GM10266 (cell line): ENCODE results near the gene LYPD4.

Experiments used
- DNase-seq: peaks from one replicate; pipeline ENCODE4 v3.0.0; 2012; ENCODE audit errors: extremely low spot score
- CTCF ChIP-seq: IDR thresholded peaks from 2 replicates; pipeline ENCODE4 v1.5.1; 2012; ENCODE audit warnings: mild to moderate bottlenecking, low read depth; ENCODE audit not compliant: control insufficient read depth, insufficient read depth; ENCODE audit errors: missing control alignments

Gene LYPD4

GRCh38 chr19:41864374-41864773 is 19.9 kb upstream of the LYPD4 start:
- DNase-seq, result no peak
- no peak for TF ChIP-seq CTCF

- TF ChIP-seq CTCF, result no peak
- DNase-seq, result no peak
Measured at GRCh38 chr19:41863209-41863931, 18.9 kb upstream of the LYPD4 start.

GRCh38 chr19:41862445-41862986 is 18.0 kb upstream of the LYPD4 start:
- no peak for DNase-seq
- TF ChIP-seq CTCF, result no peak

- no peak for TF ChIP-seq CTCF
- DNase-seq, result no peak
Measured at GRCh38 chr19:41861846-41862245, 17.4 kb upstream of the LYPD4 start.

- no peak for TF ChIP-seq CTCF
- no peak for DNase-seq
Measured at GRCh38 chr19:41861116-41861768, 16.8 kb upstream of the LYPD4 start.

GRCh38 chr19:41860419-41861115 is 16.1 kb upstream of the LYPD4 start:
- no peak for TF ChIP-seq CTCF
- no peak for DNase-seq
